ENCODE data around the gene UBASH3B.
A peak's percentile ranks its signal among the peaks of the same experiment; 100 is the strongest.
"Not testable (repeated sequence)": the region's sequence is repeated elsewhere in the genome, so short reads cannot be mapped to it uniquely, and the experiment has no call there.

Gene UBASH3B

GRCh38 chr11:122820158-122820557 is 164.6 kb downstream of the UBASH3B start:
- DNase-seq = no peak

- DNase-seq = no peak
These were observed 165.6 kb downstream of the UBASH3B start for GRCh38 chr11:122821169-122821568.

- DNase-seq = no peak
These were observed 166.7 kb downstream of the UBASH3B start for GRCh38 chr11:122822241-122822640.

GRCh38 chr11:122823564-122823963 is 168.0 kb downstream of the UBASH3B start:
- no peak for DNase-seq

- DNase-seq = not testable (repeated sequence)
These were observed 173.8 kb downstream of the UBASH3B start for GRCh38 chr11:122829371-122829770.

GRCh38 chr11:122832297-122832696 is 176.8 kb downstream of the UBASH3B start:
- DNase-seq = not testable (repeated sequence)

GRCh38 chr11:122832721-122833470 is 177.4 kb downstream of the UBASH3B start:
- no peak for DNase-seq

- DNase-seq = no peak
These were observed 178.4 kb downstream of the UBASH3B start for GRCh38 chr11:122833846-122834464.

GRCh38 chr11:122836916-122837315 is 181.4 kb downstream of the UBASH3B start:
- DNase-seq = no peak

GRCh38 chr11:122837528-122838346 is 182.2 kb downstream of the UBASH3B start:
- DNase-seq = no peak

- DNase-seq = peak; percentile 84
These were observed 188.0 kb downstream of the UBASH3B start for GRCh38 chr11:122843281-122844141.

- DNase-seq = no peak
These were observed 191.9 kb downstream of the UBASH3B start for GRCh38 chr11:122847466-122847865.

GRCh38 chr11:122848186-122848585 is 192.7 kb downstream of the UBASH3B start:
- no peak for DNase-seq

- no peak for DNase-seq
These were observed 194.6 kb downstream of the UBASH3B start for GRCh38 chr11:122850076-122850631.

- DNase-seq = peak; percentile 19
These were observed 195.9 kb downstream of the UBASH3B start for GRCh38 chr11:122851366-122851966.

- DNase-seq = no peak
These were observed 196.7 kb downstream of the UBASH3B start for GRCh38 chr11:122852074-122852795.

GRCh38 chr11:122852796-122853160 is 197.3 kb downstream of the UBASH3B start:
- no peak for DNase-seq

- DNase-seq = no peak
These were observed 197.7 kb downstream of the UBASH3B start for GRCh38 chr11:122853261-122853660.

GRCh38 chr11:122853971-122854446 is 198.5 kb downstream of the UBASH3B start:
- DNase-seq = peak; percentile 79

GRCh38 chr11:122861631-122862030 is 206.1 kb downstream of the UBASH3B start:
- DNase-seq = no peak

- no peak for DNase-seq
These were observed 206.6 kb downstream of the UBASH3B start for GRCh38 chr11:122862091-122862490.
